Left ventricle myocardium inferior (tissue), 1 donor: ENCODE measurements around the gene SPATA20. TPM values are rescaled to one million over a fixed set of nuclear protein-coding genes. Genes with fewer than 3 reads are reported as not detected.

ENCODE experiments used
- DNase-seq: peaks from one replicate; pipeline ENCODE4 v3.0.0-alpha.2; 2020
- H3K27ac ChIP-seq: fragments of 200-600 bp; replicated peaks from 2 replicates; pipeline ENCODE4 v1.8.0; 2021
- H3K27me3 ChIP-seq: fragments of 200-600 bp; 2 replicates; pipeline ENCODE4 v1.8.0; 2021; ENCODE audit warnings: low read depth
- H3K36me3 ChIP-seq: fragments of 200-600 bp; 2 replicates; pipeline ENCODE4 v1.8.0; 2021
- H3K4me1 ChIP-seq: fragments of 200-600 bp; 2 replicates; pipeline ENCODE4 v1.8.0; 2021
- H3K4me3 ChIP-seq: fragments of 200-600 bp; 2 replicates; pipeline ENCODE4 v1.8.0; 2021; ENCODE audit warnings: mild to moderate bottlenecking, moderate library complexity
- H3K9me3 ChIP-seq: fragments of 200-600 bp; replicated peaks from 2 replicates; pipeline ENCODE4 v1.8.0; 2021
- CTCF ChIP-seq: fragments of 200-600 bp; IDR thresholded peaks from 2 replicates; pipeline ENCODE4 v1.8.0; 2021; ENCODE audit warnings: antibody characterized with exemption, mild to moderate bottlenecking, borderline replicate concordance
- intact Hi-C: fragments of 100-400 bp; cut with micrococcal nuclease; formaldehyde crosslinking; loops from one replicate; pipeline ENCODE4 v1.11.0; 2022
- total RNA-seq: library from RNA; stranded (reverse); fragmentation: NEBNext Ultra II Directional; extraction: Animal tissue kit (Norgen Biotek cat#: 25700); gene quantifications from one replicate; pipeline ENCODE4 v1.2.1, GENCODE V29; 2021
- donor health status: DM: no; HTN: yes; CAD: no; lungs with severe emphysema.

Gene SPATA20
- total RNA-seq, 1 donor from 2014 or later, result 66.3 TPM

GRCh38 chr17:50521514-50521913 is 25.5 kb upstream of the SPATA20 start:
- no peak for TF ChIP-seq CTCF
- DNase-seq, result no peak
- H3K9me3 ChIP-seq, result no peaks in the 10 kb centered on the region

GRCh38 chr17:50522766-50523165 is 24.2 kb upstream of the SPATA20 start:
- Histone ChIP-seq H3K4me3 (no peak overlapping the region), H3K9me3 (no peaks in the 10 kb centered on the region), H3K27me3 (no peaks in the 10 kb centered on the region), H3K36me3 (no peaks in the 10 kb centered on the region), H3K27ac (no peak overlapping the region), H3K4me1 (peaks cover 3% of the 10 kb centered on the region)
- intact Hi-C loops, result no loop called here
- no peak for TF ChIP-seq CTCF
- DNase-seq, result no peak

More at GRCh38 chr17:50521514-50521913, 25.5 kb upstream of the SPATA20 start:
- no peaks in the 10 kb centered on the region for H3K36me3 ChIP-seq
- no peak overlapping the region for H3K27ac ChIP-seq
- H3K4me1 ChIP-seq, result peaks cover 9% of the 10 kb centered on the region
- H3K4me3 ChIP-seq, result no peak overlapping the region
- no peaks in the 10 kb centered on the region for H3K27me3 ChIP-seq
- intact Hi-C loops, result no loop called here

- Histone ChIP-seq H3K4me3 (no peak overlapping the region), H3K9me3 (no peaks in the 10 kb centered on the region), H3K4me1 (no peaks in the 10 kb centered on the region), H3K36me3 (no peaks in the 10 kb centered on the region), H3K27me3 (no peaks in the 10 kb centered on the region), H3K27ac (no peak overlapping the region)
- intact Hi-C loops, result no loop called here
- TF ChIP-seq CTCF, result no peak
- no peak for DNase-seq
Measured at GRCh38 chr17:50523208-50523607, 23.8 kb upstream of the SPATA20 start.

- no peaks in the 10 kb centered on the region for H3K9me3 ChIP-seq
- H3K4me3 ChIP-seq, result no peak overlapping the region
- intact Hi-C loops, result no loop called here
- no peak overlapping the region for H3K27ac ChIP-seq
- no peaks in the 10 kb centered on the region for H3K4me1 ChIP-seq
- no peak for DNase-seq
- H3K27me3 ChIP-seq, result peaks cover 8% of the 10 kb centered on the region
- no peak for TF ChIP-seq CTCF
- no peaks in the 10 kb centered on the region for H3K36me3 ChIP-seq
Measured at GRCh38 chr17:50524838-50525237, 22.1 kb upstream of the SPATA20 start.

- no peaks in the 10 kb centered on the region for H3K36me3 ChIP-seq
- H3K4me1 ChIP-seq, result peaks cover 7% of the 10 kb centered on the region
- peaks cover 30% of the 10 kb centered on the region for H3K27me3 ChIP-seq
- no peak for TF ChIP-seq CTCF
- no peak for DNase-seq
- no peak overlapping the region for H3K27ac ChIP-seq
- intact Hi-C loops, result no loop called here
- no peaks in the 10 kb centered on the region for H3K9me3 ChIP-seq
- no peak overlapping the region for H3K4me3 ChIP-seq
Measured at GRCh38 chr17:50527155-50527762, 19.7 kb upstream of the SPATA20 start.
